K562 (cell line): ENCODE results near the gene AMMECR1L. TPM values are rescaled to one million over a fixed set of nuclear protein-coding genes. Genes with fewer than 3 reads are reported as not detected.

Source experiments
- ATAC-seq: fragments of 200-7000 bp; cut with Tn5 transposase; 3 replicates; pipeline ENCODE4 v1.9.1; 2020; ENCODE audit warnings: moderate library complexity
- BruUV-seq: library from RNA; stranded (reverse); fragments of 400-500 nt; replicated peaks from 2 replicates; lab custom pipeline; 2021; lab: Mats Ljungman, UMichigan
- CTCF ChIA-PET: fragments of 300-600 bp; formaldehyde crosslinking; extraction: SDS; loops from one replicate; lab custom pipeline; 2021; ENCODE audit warnings: low intra/inter-chr PET ratio; lab: Yijun Ruan, JAX
- POLR2A ChIA-PET: fragments of 300-600, 350-650 bp; sonication (Branson Sonifier 250); formaldehyde crosslinking; extraction: SDS; loops from one replicate; lab custom pipeline; 2021; ENCODE audit warnings: antibody characterized with exemption, inconsistent platforms; lab: Yijun Ruan, JAX
- DNase-seq, 4 experiments: peaks; one replicate each; pipeline versions ENCODE4 v3.0.0 to v3.0.0-alpha.2; 2011 to 2018; ENCODE audit warnings: low spot score in 3 of 4, mixed read lengths in 3 of 4; ENCODE audit errors: extremely low read depth in 1 of 4
- FAIRE-seq: peaks from 2 replicates; lab custom pipeline; 2011; peaks lifted over from hg19 to GRCh38; lab: Jason Lieb, UNC
- H2AFZ ChIP-seq: 2 replicates; pipeline ENCODE4 v1.6.0; 2011; ENCODE audit warnings: low read depth, low read length, control low read depth, inconsistent platforms
- H3K27ac ChIP-seq: fragments of 200-600 bp; 3 replicates; pipeline ENCODE4 v1.8.0; 2011; ENCODE audit warnings: low read depth, mild to moderate bottlenecking, control low read depth, inconsistent platforms, low read length, moderate library complexity, mixed read lengths; ENCODE audit errors: extremely low read depth
- H3K27me3 ChIP-seq, 2 experiments: fragments of 300-600 bp in 1 of 2; 2 replicates in 1 of 2; 3 replicates in 1 of 2; pipeline versions ENCODE4 v1.6.0 to v1.8.0; 2011; ENCODE audit warnings: inconsistent platforms in 2 of 2, low read length in 2 of 2, mild to moderate bottlenecking in 1 of 2, mixed read lengths in 1 of 2, moderate library complexity in 1 of 2; ENCODE audit not compliant: control insufficient read depth in 2 of 2, insufficient read depth in 2 of 2
- H3K36me3 ChIP-seq: fragments of 300-600 bp; 3 replicates; pipeline ENCODE4 v1.8.0; 2011; ENCODE audit warnings: mild to moderate bottlenecking, low read length, inconsistent platforms; ENCODE audit not compliant: control insufficient read depth, insufficient read depth
- H3K4me1 ChIP-seq, 2 experiments: fragments of 200-600 bp in 1 of 2; replicated peaks in 1 of 2; 2 replicates in 1 of 2; 3 replicates in 1 of 2; pipeline versions ENCODE4 v1.5.1 to v1.8.0; 2011; ENCODE audit warnings: inconsistent platforms in 2 of 2, low read length in 2 of 2, mild to moderate bottlenecking in 1 of 2, mixed read lengths in 1 of 2, moderate library complexity in 1 of 2; ENCODE audit not compliant: control insufficient read depth in 2 of 2, insufficient read depth in 2 of 2
- H3K4me2 ChIP-seq: 2 replicates; pipeline ENCODE4 v1.6.1; 2011; ENCODE audit warnings: low read length, control low read depth, inconsistent platforms, mixed read lengths; ENCODE audit not compliant: insufficient read depth
- H3K4me3 ChIP-seq: fragments of 200-600 bp; sonication (generic), shearing (Covaris generic); 2 replicates; pipeline ENCODE4 v1.5.1; 2016; ENCODE audit warnings: control low read depth, inconsistent platforms
- H3K79me2 ChIP-seq: fragments of 200-600 bp; 3 replicates; pipeline ENCODE4 v1.8.0; 2011; ENCODE audit warnings: low read length, inconsistent platforms; ENCODE audit not compliant: control insufficient read depth, insufficient read depth
- H3K9ac ChIP-seq, 2 experiments: 2 replicates each; pipeline versions ENCODE4 v1.6.0 to v1.6.1; 2011; ENCODE audit warnings: low read depth in 2 of 2, low read length in 2 of 2, control low read depth in 1 of 2, inconsistent platforms in 1 of 2, mild to moderate bottlenecking in 1 of 2, mixed read lengths in 1 of 2; ENCODE audit not compliant: insufficient read depth in 1 of 2
- H3K9me1 ChIP-seq: one replicate; pipeline ENCODE4 v1.6.0; 2011; ENCODE audit warnings: inconsistent platforms, mild to moderate bottlenecking, low read length, moderate library complexity; ENCODE audit not compliant: control insufficient read depth, insufficient read depth
- H3K9me3 ChIP-seq: replicated peaks from 2 replicates; pipeline ENCODE4 v1.5.1; 2011; ENCODE audit warnings: low read depth, low read length, inconsistent platforms; ENCODE audit not compliant: control insufficient read depth, insufficient read depth
- H4K20me1 ChIP-seq: replicated peaks from 2 replicates; pipeline ENCODE4 v1.6.1; 2011; ENCODE audit warnings: low read length, inconsistent platforms, mixed read lengths; ENCODE audit not compliant: control insufficient read depth, insufficient read depth
- ARHGAP35 ChIP-seq: fragments of 450-650 bp; IDR thresholded peaks from 2 replicates; pipeline ENCODE4 v1.6.1; 2018; ENCODE audit not compliant: partially characterized antibody
- BCL6 ChIP-seq: fragments of 250-450 bp; sonication (Bioruptor Pico); IDR thresholded peaks from 2 replicates; pipeline ENCODE4 v1.4.0; 2020
- BRD9 ChIP-seq: fragments of 450-650 bp; IDR thresholded peaks from 2 replicates; pipeline ENCODE4 v1.6.1; 2018; ENCODE audit warnings: low read depth; ENCODE audit not compliant: partially characterized antibody
- DACH1 ChIP-seq: fragments of 450-650 bp; IDR thresholded peaks from 2 replicates; pipeline ENCODE4 v1.6.1; 2018; ENCODE audit not compliant: partially characterized antibody
- ELF2 ChIP-seq: fragments of 250-450 bp; sonication (Bioruptor Pico); IDR thresholded peaks from 2 replicates; pipeline ENCODE4 v1.5.0; 2021; ENCODE audit warnings: mild to moderate bottlenecking
- FOXA1 ChIP-seq: fragments of 450-650 bp; IDR thresholded peaks from 2 replicates; pipeline ENCODE4 v1.6.1; 2016; ENCODE audit warnings: mild to moderate bottlenecking, borderline replicate concordance
- HDAC3 ChIP-seq: fragments of 450-650 bp; IDR thresholded peaks from 2 replicates; pipeline ENCODE4 v1.6.1; 2018; ENCODE audit warnings: borderline replicate concordance, mild to moderate bottlenecking, moderate library complexity; ENCODE audit not compliant: partially characterized antibody
- IFI16 ChIP-seq: fragments of 250-450 bp; sonication (Bioruptor Pico); IDR thresholded peaks from 2 replicates; pipeline ENCODE4 v2.1.2; 2022; ENCODE audit warnings: mild to moderate bottlenecking, inconsistent platforms
- KLF1 ChIP-seq: fragments of 450-650 bp; IDR thresholded peaks from 2 replicates; pipeline ENCODE4 v1.6.1; 2016; ENCODE audit warnings: missing genetic modification characterization, missing compliant biosample characterization
- LARP7 ChIP-seq: fragments of 450-650 bp; IDR thresholded peaks from 2 replicates; pipeline ENCODE4 v1.6.1; 2016
- MEF2D ChIP-seq: conservative IDR thresholded peaks from 2 replicates; pipeline ENCODE4 v1.6.1; 2016; ENCODE audit warnings: low read depth, missing genetic modification characterization, missing compliant biosample characterization
- PHTF2 ChIP-seq: fragments of 250-450 bp; sonication (Bioruptor Pico); IDR thresholded peaks from 2 replicates; pipeline ENCODE4 v1.5.0; 2021; ENCODE audit warnings: mild to moderate bottlenecking
- PYGO2 ChIP-seq: fragments of 450-650 bp; IDR thresholded peaks from 2 replicates; pipeline ENCODE4 v1.6.1; 2016; ENCODE audit warnings: mild to moderate bottlenecking, missing genetic modification characterization, moderate library complexity, missing compliant biosample characterization
- SAFB2 ChIP-seq: fragments of 200-400 bp; formaldehyde crosslinking; IDR thresholded peaks from 2 replicates; pipeline ENCODE4 v1.6.1; 2018; ENCODE audit warnings: borderline replicate concordance, low read length, low read depth, moderate library complexity; ENCODE audit not compliant: severe bottlenecking
- TCF3 ChIP-seq: sonication (generic); formaldehyde crosslinking; IDR thresholded peaks from 2 replicates; pipeline ENCODE4 v1.4.0; 2020; ENCODE audit warnings: mild to moderate bottlenecking, missing genetic modification reagents
- TRIM24 ChIP-seq, 2 experiments: fragments of 450-650 bp; IDR thresholded peaks; 2 replicates each; pipeline ENCODE4 v1.6.1; 2016
- ZNF121 ChIP-seq: sonication (generic); formaldehyde crosslinking; conservative IDR thresholded peaks from 2 replicates; pipeline ENCODE4 v1.8.0; 2022; ENCODE audit warnings: missing genetic modification reagents
- ZNF695 ChIP-seq: fragments of 450-650 bp; formaldehyde crosslinking; IDR thresholded peaks from 2 replicates; pipeline ENCODE4 v1.4.0; 2020; ENCODE audit warnings: mild to moderate bottlenecking, moderate library complexity
- WGBS: fragments of 100-300 bp; shearing (Covaris generic); methylation state at CpG from one replicate; pipeline ENCODE4 v1.1.6; 2016; ENCODE audit warnings: low coverage, mixed read lengths; ENCODE audit not compliant: insufficient coverage; ENCODE audit errors: missing lambda C conversion rate; 5-methylcytosine and 5-hydroxymethylcytosine counted together
- in situ Hi-C: fragments of 300-500 bp; cut with MboI; formaldehyde crosslinking; loops from 4 replicates; pipeline ENCODE4 v1.15.0; 2018; ENCODE audit warnings: inconsistent platforms, mixed read lengths
- intact Hi-C: fragments of 100-400 bp; cut with micrococcal nuclease; formaldehyde crosslinking; loops from 2 replicates; pipeline ENCODE4 v1.14.2; 2022
- polyA plus RNA-seq, 8 experiments: library from polyadenylated mRNA; depleted of rRNA in 4 of 8; stranded (reverse) in 5 of 8; unstranded in 3 of 8; fragments of >200 nt; fragmentation: Nextera tagmentation in 2 of 8; fragmentation: Illumina TruSeq in 1 of 8; extraction: Ambion mirVana in 2 of 8; extraction: Trizol in 1 of 8; gene quantifications; 2 replicates each; pipeline versions ENCODE4 v1.2.1 to v1.2.3, GENCODE V29; 2011 to 2014; ENCODE audit warnings: inconsistent platforms in 1 of 8, missing spikeins in 1 of 8
- total RNA-seq, 7 experiments: library from RNA; depleted of rRNA in 6 of 7; stranded (reverse); fragments of >200 nt in 6 of 7; fragmentation: Illumina TruSeq in 2 of 7; extraction: Trizol in 2 of 7; gene quantifications; 2 replicates each; pipeline versions ENCODE4 v1.2.1 to v1.2.3, GENCODE V29; 2011 to 2021; ENCODE audit warnings: low replicate concordance in 1 of 7
- TF ChIP-seq, protein P1 (sequence below): fragments of 250-450 bp; sonication (Bioruptor Pico); IDR thresholded peaks from 2 replicates; pipeline ENCODE4 v1.8.0; 2022; ENCODE audit warnings: moderate library complexity, mild to moderate bottlenecking, inconsistent platforms
- TF ChIP-seq, protein P2 (sequence below): IDR thresholded peaks from 2 replicates; pipeline ENCODE4 v1.6.1; 2016; ENCODE audit warnings: missing genetic modification characterization, missing compliant biosample characterization
- TF ChIP-seq, protein P3 (sequence below): fragments of 450-650 bp; formaldehyde crosslinking; IDR thresholded peaks from 2 replicates; pipeline ENCODE4 v1.4.0; 2020; ENCODE audit warnings: mild to moderate bottlenecking, moderate library complexity

The AMMECR1L gene
- total and polyA plus RNA-seq, 9 of the 15 experiments (the other 6 are each of a cell fraction or from before 2014, with no cell fraction given), result 3.7 to 15.3 (median 9.1) TPM

DNA sequence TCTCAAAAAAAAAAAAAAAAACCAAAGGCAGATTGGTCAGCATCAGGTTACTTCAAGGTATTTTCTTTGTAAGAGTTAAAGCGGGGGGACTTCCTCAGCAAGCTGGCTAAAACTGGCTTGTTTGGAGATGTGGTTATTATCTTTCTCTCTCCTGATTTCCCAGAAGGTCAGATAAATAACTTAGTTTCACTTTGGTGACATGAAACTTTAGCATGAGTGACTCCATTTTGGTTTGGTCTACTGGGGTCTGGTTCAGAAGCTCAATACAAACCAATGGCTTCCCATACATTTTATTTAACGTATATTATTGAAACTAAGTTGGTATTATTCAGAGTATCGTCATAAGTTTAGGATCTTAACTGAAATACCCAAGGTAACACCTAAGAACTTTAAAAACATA is 41.6 kb upstream of the AMMECR1L start (continued):
- TF ChIP-seq ELF2 (CRISPR knock-in tag), result peak; percentile 73; the same call in 1 of the 2 replicates
- TF ChIP-seq, protein P1, sequence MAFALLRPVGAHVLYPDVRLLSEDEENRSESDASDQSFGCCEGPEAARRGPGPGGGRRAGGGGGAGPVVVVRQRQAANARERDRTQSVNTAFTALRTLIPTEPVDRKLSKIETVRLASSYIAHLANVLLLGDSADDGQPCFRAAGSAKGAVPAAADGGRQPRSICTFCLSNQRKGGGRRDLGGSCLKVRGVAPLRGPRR (CRISPR knock-in tag), result peak; percentile 92
- TF ChIP-seq PHTF2 (CRISPR knock-in tag), result peak; percentile 58; the same call in 1 of the 2 replicates
- TF ChIP-seq BCL6 (CRISPR knock-in tag), result peak; percentile 89
- TF ChIP-seq SAFB2, result no peak
- peak; percentile 95 for TF ChIP-seq MEF2D (tag)
- no peak for TF ChIP-seq HDAC3
- peak; percentile 86; the same call in 1 of the 2 replicates for TF ChIP-seq IFI16 (CRISPR knock-in tag)
- TF ChIP-seq, protein P2, sequence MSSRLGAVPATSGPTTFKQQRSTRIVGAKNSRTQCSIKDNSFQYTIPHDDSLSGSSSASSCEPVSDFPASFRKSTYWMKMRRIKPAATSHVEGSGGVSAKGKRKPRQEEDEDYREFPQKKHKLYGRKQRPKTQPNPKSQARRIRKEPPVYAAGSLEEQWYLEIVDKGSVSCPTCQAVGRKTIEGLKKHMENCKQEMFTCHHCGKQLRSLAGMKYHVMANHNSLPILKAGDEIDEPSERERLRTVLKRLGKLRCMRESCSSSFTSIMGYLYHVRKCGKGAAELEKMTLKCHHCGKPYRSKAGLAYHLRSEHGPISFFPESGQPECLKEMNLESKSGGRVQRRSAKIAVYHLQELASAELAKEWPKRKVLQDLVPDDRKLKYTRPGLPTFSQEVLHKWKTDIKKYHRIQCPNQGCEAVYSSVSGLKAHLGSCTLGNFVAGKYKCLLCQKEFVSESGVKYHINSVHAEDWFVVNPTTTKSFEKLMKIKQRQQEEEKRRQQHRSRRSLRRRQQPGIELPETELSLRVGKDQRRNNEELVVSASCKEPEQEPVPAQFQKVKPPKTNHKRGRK, result no peak

DNA sequence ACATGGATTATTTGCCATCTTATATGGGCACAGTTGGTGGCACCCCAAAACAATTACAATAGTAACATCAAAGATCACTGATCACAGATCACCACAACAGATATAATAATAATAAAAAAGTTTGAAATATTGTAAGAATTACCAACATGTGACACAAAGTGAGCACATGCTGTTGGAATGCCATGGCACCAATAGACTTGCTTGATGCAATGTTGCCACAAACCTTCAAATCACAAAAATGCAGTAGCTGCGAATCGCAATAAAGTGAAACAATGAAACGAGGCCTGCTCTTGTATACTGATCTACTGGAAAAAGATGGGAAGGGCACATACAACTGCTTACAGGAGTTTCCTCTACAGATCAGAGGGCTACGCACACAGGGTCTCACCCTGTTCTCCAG is 32.2 kb upstream of the AMMECR1L start:
- Histone ChIP-seq H3K4me3 (no peak overlapping the region), H3K9me1 (no peaks in the 10 kb centered on the region), H3K9me3 (no peaks in the 10 kb centered on the region), H3K27ac (no peak overlapping the region), H3K9ac (no peak overlapping the region), H3K36me3 (no peaks in the 10 kb centered on the region), H3K4me2 (no peak overlapping the region), H4K20me1 (no peaks in the 10 kb centered on the region), H2AFZ (no peak overlapping the region)
- intact Hi-C loops (no loop called here), in situ Hi-C loops (no loop called here)
- POLR2A ChIA-PET, result no interaction called here
- CTCF ChIA-PET, result no interaction called here
- BruUV-seq, result no TSS peak
- no peak for ATAC-seq
- TF ChIP-seq TRIM24 (IDR thresholded peaks at IDR 0.05) (no peak), MEF2D (tag) (no peak), LARP7 (no peak), ARHGAP35 (no peak), DACH1 (no peak), BRD9 (no peak), ZNF695 (CRISPR knock-in tag) (no peak), ZNF121 (CRISPR knock-in tag) (no peak), PYGO2 (tag) (no peak), KLF1 (tag) (no peak), TCF3 (CRISPR knock-in tag) (no peak), FOXA1 (no peak)
- TF ChIP-seq, protein P3, sequence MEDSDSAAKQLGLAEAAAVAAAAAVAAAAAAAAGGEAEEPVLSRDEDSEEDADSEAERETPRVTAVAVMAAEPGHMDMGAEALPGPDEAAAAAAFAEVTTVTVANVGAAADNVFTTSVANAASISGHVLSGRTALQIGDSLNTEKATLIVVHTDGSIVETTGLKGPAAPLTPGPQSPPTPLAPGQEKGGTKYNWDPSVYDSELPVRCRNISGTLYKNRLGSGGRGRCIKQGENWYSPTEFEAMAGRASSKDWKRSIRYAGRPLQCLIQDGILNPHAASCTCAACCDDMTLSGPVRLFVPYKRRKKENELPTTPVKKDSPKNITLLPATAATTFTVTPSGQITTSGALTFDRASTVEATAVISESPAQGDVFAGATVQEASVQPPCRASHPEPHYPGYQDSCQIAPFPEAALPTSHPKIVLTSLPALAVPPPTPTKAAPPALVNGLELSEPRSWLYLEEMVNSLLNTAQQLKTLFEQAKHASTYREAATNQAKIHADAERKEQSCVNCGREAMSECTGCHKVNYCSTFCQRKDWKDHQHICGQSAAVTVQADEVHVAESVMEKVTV, result no peak
- TF ChIP-seq, all 486 proteins: peak for 0
- no peaks in the 10 kb centered on the region for H3K27me3 ChIP-seq
- FAIRE-seq (no peak), DNase-seq (no peak)
- WGBS, result 83% methylated on average over 4 of the region's 4 CpGs
- no peaks in the 10 kb centered on the region for H3K79me2 ChIP-seq
- no peaks in the 10 kb centered on the region; a peak in 1 of 5 replicates for H3K4me1 ChIP-seq
